ENCODE measurements around the gene KIAA1549. TPM values are rescaled to one million over a fixed set of nuclear protein-coding genes. Genes with fewer than 3 reads are reported as not detected.

KIAA1549 gene
- total and polyA plus RNA-seq, 2 of the 8 experiments (the other 6 are each of a cell fraction or from before 2014, with no cell fraction given), result 6.5 to 17.3 TPM

DNA sequence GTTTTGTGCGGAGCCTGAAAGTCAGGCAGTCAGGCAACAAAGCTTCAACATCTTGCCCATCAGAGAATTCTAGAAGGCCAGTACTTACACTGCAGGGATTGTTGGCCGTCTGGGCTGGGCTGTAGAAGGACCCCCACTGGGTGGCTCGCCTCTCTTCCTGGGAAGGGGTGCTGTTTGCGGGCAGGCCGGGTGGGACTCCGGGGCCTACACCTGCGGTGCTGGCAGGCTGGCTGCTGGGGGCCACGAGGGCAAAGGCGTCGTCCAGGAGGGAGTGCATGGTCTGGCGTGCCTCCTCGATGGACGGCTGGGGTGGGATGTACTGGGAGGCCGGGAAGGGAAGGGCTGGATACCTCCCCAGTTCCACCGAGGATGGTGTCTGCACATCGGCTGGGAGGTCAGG lies 120.1 kb downstream of the KIAA1549 start (continued):
- TF ChIP-seq, protein P1, sequence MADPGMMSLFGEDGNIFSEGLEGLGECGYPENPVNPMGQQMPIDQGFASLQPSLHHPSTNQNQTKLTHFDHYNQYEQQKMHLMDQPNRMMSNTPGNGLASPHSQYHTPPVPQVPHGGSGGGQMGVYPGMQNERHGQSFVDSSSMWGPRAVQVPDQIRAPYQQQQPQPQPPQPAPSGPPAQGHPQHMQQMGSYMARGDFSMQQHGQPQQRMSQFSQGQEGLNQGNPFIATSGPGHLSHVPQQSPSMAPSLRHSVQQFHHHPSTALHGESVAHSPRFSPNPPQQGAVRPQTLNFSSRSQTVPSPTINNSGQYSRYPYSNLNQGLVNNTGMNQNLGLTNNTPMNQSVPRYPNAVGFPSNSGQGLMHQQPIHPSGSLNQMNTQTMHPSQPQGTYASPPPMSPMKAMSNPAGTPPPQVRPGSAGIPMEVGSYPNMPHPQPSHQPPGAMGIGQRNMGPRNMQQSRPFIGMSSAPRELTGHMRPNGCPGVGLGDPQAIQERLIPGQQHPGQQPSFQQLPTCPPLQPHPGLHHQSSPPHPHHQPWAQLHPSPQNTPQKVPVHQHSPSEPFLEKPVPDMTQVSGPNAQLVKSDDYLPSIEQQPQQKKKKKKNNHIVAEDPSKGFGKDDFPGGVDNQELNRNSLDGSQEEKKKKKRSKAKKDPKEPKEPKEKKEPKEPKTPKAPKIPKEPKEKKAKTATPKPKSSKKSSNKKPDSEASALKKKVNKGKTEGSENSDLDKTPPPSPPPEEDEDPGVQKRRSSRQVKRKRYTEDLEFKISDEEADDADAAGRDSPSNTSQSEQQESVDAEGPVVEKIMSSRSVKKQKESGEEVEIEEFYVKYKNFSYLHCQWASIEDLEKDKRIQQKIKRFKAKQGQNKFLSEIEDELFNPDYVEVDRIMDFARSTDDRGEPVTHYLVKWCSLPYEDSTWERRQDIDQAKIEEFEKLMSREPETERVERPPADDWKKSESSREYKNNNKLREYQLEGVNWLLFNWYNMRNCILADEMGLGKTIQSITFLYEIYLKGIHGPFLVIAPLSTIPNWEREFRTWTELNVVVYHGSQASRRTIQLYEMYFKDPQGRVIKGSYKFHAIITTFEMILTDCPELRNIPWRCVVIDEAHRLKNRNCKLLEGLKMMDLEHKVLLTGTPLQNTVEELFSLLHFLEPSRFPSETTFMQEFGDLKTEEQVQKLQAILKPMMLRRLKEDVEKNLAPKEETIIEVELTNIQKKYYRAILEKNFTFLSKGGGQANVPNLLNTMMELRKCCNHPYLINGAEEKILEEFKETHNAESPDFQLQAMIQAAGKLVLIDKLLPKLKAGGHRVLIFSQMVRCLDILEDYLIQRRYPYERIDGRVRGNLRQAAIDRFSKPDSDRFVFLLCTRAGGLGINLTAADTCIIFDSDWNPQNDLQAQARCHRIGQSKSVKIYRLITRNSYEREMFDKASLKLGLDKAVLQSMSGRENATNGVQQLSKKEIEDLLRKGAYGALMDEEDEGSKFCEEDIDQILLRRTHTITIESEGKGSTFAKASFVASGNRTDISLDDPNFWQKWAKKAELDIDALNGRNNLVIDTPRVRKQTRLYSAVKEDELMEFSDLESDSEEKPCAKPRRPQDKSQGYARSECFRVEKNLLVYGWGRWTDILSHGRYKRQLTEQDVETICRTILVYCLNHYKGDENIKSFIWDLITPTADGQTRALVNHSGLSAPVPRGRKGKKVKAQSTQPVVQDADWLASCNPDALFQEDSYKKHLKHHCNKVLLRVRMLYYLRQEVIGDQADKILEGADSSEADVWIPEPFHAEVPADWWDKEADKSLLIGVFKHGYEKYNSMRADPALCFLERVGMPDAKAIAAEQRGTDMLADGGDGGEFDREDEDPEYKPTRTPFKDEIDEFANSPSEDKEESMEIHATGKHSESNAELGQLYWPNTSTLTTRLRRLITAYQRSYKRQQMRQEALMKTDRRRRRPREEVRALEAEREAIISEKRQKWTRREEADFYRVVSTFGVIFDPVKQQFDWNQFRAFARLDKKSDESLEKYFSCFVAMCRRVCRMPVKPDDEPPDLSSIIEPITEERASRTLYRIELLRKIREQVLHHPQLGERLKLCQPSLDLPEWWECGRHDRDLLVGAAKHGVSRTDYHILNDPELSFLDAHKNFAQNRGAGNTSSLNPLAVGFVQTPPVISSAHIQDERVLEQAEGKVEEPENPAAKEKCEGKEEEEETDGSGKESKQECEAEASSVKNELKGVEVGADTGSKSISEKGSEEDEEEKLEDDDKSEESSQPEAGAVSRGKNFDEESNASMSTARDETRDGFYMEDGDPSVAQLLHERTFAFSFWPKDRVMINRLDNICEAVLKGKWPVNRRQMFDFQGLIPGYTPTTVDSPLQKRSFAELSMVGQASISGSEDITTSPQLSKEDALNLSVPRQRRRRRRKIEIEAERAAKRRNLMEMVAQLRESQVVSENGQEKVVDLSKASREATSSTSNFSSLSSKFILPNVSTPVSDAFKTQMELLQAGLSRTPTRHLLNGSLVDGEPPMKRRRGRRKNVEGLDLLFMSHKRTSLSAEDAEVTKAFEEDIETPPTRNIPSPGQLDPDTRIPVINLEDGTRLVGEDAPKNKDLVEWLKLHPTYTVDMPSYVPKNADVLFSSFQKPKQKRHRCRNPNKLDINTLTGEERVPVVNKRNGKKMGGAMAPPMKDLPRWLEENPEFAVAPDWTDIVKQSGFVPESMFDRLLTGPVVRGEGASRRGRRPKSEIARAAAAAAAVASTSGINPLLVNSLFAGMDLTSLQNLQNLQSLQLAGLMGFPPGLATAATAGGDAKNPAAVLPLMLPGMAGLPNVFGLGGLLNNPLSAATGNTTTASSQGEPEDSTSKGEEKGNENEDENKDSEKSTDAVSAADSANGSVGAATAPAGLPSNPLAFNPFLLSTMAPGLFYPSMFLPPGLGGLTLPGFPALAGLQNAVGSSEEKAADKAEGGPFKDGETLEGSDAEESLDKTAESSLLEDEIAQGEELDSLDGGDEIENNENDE (IDR thresholded peaks at IDR 0.05; ENCODE audit: insufficient replicate concordance, low read length), result no peak
- TF ChIP-seq NRF1 (IDR thresholded peaks at IDR 0.05; ENCODE audit: low read depth, low read length) (no peak), SUZ12 (IDR thresholded peaks at IDR 0.05; ENCODE audit: low read length) (no peak), SAP30 (IDR thresholded peaks at IDR 0.05; ENCODE audit: insufficient read depth, insufficient replicate concordance, low read length) (no peak), TBP (IDR thresholded peaks at IDR 0.05; ENCODE audit: low read depth, low read length) (no peak), SIN3A (conservative IDR thresholded peaks at IDR 0.05 in 1 of 2, IDR thresholded peaks at IDR 0.05 in 1 of 2; ENCODE audit: low read depth in 1 of 2, low read length in 2 of 2) (no peak), CTBP2 (IDR thresholded peaks at IDR 0.05; ENCODE audit: borderline replicate concordance, insufficient read depth, insufficient read length, low read length) (no peak)
- TF ChIP-seq, protein P2, sequence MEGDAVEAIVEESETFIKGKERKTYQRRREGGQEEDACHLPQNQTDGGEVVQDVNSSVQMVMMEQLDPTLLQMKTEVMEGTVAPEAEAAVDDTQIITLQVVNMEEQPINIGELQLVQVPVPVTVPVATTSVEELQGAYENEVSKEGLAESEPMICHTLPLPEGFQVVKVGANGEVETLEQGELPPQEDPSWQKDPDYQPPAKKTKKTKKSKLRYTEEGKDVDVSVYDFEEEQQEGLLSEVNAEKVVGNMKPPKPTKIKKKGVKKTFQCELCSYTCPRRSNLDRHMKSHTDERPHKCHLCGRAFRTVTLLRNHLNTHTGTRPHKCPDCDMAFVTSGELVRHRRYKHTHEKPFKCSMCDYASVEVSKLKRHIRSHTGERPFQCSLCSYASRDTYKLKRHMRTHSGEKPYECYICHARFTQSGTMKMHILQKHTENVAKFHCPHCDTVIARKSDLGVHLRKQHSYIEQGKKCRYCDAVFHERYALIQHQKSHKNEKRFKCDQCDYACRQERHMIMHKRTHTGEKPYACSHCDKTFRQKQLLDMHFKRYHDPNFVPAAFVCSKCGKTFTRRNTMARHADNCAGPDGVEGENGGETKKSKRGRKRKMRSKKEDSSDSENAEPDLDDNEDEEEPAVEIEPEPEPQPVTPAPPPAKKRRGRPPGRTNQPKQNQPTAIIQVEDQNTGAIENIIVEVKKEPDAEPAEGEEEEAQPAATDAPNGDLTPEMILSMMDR (IDR thresholded peaks at IDR 0.05; ENCODE audit: control extremely low read depth in 1 of 3, insufficient read depth in 1 of 3, low read depth in 1 of 3, low read length in 3 of 3), result no peak

All from H1 (cell line).